OCI-LY3 (cell line): Measurements from ENCODE around the gene ABCG5.

Experiments used
- EZH2phosphoT487 ChIP-seq: fragments of 200-600 bp; shearing (Covaris generic); IDR thresholded peaks from 2 replicates; pipeline ENCODE4 v1.6.1; 2018; ENCODE audit warnings: antibody characterized with exemption, mixed run types, low read depth
- TF ChIP-seq, protein P1 (sequence below): fragments of 200-600, 300-600 bp; sonication (generic); IDR thresholded peaks from 2 replicates; pipeline ENCODE4 v1.5.1; 2014; ENCODE audit warnings: antibody characterized with exemption, low read length, low read depth

DNA sequence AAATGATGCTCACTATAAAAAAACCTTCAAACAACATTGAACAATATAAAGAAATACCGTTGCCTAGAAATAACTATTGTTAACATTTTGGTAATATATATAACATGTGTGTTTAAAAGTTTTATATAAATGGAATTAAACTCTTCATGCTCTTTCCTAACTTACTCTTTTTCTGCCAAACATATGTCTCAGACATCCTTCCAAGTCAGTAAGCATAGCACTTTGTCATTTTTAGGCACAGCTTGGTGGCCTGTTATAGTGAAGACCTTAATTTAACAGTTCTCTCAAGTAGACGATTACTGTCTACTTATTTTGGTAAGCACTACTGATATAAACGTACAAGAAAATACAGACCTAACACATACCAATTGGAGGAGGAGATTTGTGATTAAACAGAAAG is 23.9 kb downstream of the ABCG5 start:
- TF ChIP-seq, protein P1, sequence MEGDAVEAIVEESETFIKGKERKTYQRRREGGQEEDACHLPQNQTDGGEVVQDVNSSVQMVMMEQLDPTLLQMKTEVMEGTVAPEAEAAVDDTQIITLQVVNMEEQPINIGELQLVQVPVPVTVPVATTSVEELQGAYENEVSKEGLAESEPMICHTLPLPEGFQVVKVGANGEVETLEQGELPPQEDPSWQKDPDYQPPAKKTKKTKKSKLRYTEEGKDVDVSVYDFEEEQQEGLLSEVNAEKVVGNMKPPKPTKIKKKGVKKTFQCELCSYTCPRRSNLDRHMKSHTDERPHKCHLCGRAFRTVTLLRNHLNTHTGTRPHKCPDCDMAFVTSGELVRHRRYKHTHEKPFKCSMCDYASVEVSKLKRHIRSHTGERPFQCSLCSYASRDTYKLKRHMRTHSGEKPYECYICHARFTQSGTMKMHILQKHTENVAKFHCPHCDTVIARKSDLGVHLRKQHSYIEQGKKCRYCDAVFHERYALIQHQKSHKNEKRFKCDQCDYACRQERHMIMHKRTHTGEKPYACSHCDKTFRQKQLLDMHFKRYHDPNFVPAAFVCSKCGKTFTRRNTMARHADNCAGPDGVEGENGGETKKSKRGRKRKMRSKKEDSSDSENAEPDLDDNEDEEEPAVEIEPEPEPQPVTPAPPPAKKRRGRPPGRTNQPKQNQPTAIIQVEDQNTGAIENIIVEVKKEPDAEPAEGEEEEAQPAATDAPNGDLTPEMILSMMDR: no peak
- TF ChIP-seq EZH2phosphoT487: no peak
